Measurements from ENCODE around the gene OR4X1. TPM values are rescaled to one million over a fixed set of nuclear protein-coding genes. Genes with fewer than 3 reads are reported as not detected.
"Not testable (repeated sequence)": the region's sequence is repeated elsewhere in the genome, so short reads cannot be mapped to it uniquely, and the experiment has no call there.

Gene OR4X1
- total RNA-seq, 1 donor from 2014 or later = not detected

- Mint-ChIP-seq H3K36me3 (ENCODE audit: unreplicated experiment) (no peaks in the 10 kb centered on the region), H3K4me1 (ENCODE audit: unreplicated experiment) (no peaks in the 10 kb centered on the region), H3K27me3 (ENCODE audit: unreplicated experiment) (no peaks in the 10 kb centered on the region), H3K4me3 (ENCODE audit: unreplicated experiment) (no peak overlapping the region), H3K9me3 (ENCODE audit: unreplicated experiment) (no peaks in the 10 kb centered on the region), H3K27ac (ENCODE audit: unreplicated experiment) (no peak overlapping the region)
- DNase-seq (ENCODE audit: extremely low spot score, unreplicated experiment) = no peak
- no peak for TF ChIP-seq CTCF (IDR thresholded peaks at IDR 0.05)
Observed at GRCh38 chr11:48272606-48273005, 8.9 kb downstream of the OR4X1 start.

GRCh38 chr11:48305923-48306322, 42.3 kb downstream of the OR4X1 start, which contains the start of gene OR4S1:
TSS of gene OR4S1 (plus strand) at chr11:48306223. CDS start at chr11:48306223, 0 bp downstream.
- Mint-ChIP-seq H3K27me3 (ENCODE audit: unreplicated experiment) (no peaks in the 10 kb centered on the region), H3K4me1 (ENCODE audit: unreplicated experiment) (no peaks in the 10 kb centered on the region), H3K4me3 (ENCODE audit: unreplicated experiment) (no peak within 1 kb of the TSS), H3K36me3 (ENCODE audit: unreplicated experiment) (no peaks in the 10 kb centered on the region), H3K9me3 (ENCODE audit: unreplicated experiment) (no peaks in the 10 kb centered on the region), H3K27ac (ENCODE audit: unreplicated experiment) (no peak within 1 kb of the TSS)
- no peak for TF ChIP-seq CTCF (IDR thresholded peaks at IDR 0.05)
- DNase-seq (ENCODE audit: extremely low spot score, unreplicated experiment) = no peak

GRCh38 chr11:48307760-48308386, 44.2 kb downstream of the OR4X1 start:
- peak; percentile 74 for TF ChIP-seq CTCF (IDR thresholded peaks at IDR 0.05)
- no peak overlapping the region for H3K4me3 Mint-ChIP-seq (ENCODE audit: unreplicated experiment)

GRCh38 chr11:48313590-48313989, 49.9 kb downstream of the OR4X1 start:
- not testable (repeated sequence) for H3K36me3 Mint-ChIP-seq (ENCODE audit: unreplicated experiment); H3K27ac Mint-ChIP-seq (ENCODE audit: unreplicated experiment); H3K4me1 Mint-ChIP-seq (ENCODE audit: unreplicated experiment); DNase-seq (ENCODE audit: extremely low spot score, unreplicated experiment); H3K27me3 Mint-ChIP-seq (ENCODE audit: unreplicated experiment); H3K4me3 Mint-ChIP-seq (ENCODE audit: unreplicated experiment)
- peaks cover 13% of the 10 kb centered on the region for H3K9me3 Mint-ChIP-seq (ENCODE audit: unreplicated experiment)

More at GRCh38 chr11:48307760-48308386, 44.2 kb downstream of the OR4X1 start:
- no peaks in the 10 kb centered on the region for H3K9me3 Mint-ChIP-seq (ENCODE audit: unreplicated experiment)
- DNase-seq (ENCODE audit: extremely low spot score, unreplicated experiment) = no peak
- H3K27me3 Mint-ChIP-seq (ENCODE audit: unreplicated experiment) = no peaks in the 10 kb centered on the region
- H3K36me3 Mint-ChIP-seq (ENCODE audit: unreplicated experiment) = no peaks in the 10 kb centered on the region
- no peak overlapping the region for H3K27ac Mint-ChIP-seq (ENCODE audit: unreplicated experiment)
- H3K4me1 Mint-ChIP-seq (ENCODE audit: unreplicated experiment) = no peaks in the 10 kb centered on the region

Other genes starting within 250 kb of the OR4X1 start
- gene OR4B1, start 47.1 kb upstream of the OR4X1 start, total RNA-seq = not detected in 2 replicates
- gene OR4X2, start 18.8 kb upstream of the OR4X1 start, total RNA-seq = not detected in 2 replicates
- not detected in 2 replicates for gene OR4S1, start 42.4 kb downstream of the OR4X1 start, total RNA-seq
- not detected in 2 replicates for gene OR4C3, start 61.1 kb downstream of the OR4X1 start, total RNA-seq
- not detected in 2 replicates for gene OR4C5, start 102.6 kb downstream of the OR4X1 start, total RNA-seq
- not detected in 2 replicates for gene OR4A47, start 224.9 kb downstream of the OR4X1 start, total RNA-seq